HG03139 (cell line): ENCODE results near the gene CAB39.

Source experiments
- ATAC-seq: cut with Tn5 transposase; IDR thresholded peaks from one replicate; pipeline ENCODE4 v1.9.1; 2021; ENCODE audit not compliant: unreplicated experiment

The CAB39 gene

DNA sequence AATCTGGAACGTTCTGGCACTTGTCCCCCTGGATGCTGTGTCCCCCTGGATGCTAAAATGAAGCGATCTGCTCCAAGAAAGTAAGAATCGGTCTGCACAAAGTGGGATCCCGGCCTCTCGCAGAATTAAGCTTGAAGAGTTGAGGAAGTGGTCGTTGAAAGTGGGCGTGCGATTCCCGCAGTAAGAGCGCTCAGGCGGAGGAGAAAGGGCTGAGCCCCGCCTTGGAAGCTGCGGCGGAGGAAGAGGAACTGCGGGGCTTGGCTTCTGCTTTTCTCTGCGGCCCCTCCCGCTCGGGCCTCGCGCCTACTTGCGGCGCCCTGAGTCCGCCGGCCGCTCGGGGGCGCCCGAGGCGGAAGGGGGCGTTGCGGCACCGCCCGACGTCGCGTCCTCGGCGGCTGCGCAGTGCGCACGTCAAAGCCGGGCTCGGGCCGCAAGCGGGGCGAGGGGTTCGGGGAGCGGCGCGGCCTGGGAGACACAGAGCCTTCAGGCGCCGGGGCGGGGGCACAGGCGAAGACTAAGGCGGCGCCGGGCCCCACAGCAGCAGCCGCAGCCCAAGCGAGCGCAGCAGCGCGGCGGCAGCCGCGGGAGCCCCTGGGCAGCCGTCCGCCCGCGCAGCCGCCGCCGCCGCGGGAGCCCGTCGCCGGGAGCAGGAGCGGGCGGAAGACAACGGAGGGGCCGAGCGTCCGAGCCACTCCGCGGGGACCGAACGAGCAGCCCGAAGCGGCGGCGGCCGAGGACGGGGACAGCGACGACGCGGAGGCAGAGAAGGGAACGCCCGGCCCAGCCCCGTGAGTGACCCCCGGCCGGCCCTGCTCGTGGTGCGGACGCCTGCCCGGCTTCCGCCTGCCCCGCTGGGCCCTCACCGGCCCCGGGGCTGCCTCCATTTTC is at the start of gene CAB39:
TSS of gene CAB39 (plus strand) at position 400 of the 888 bp plus-strand sequence. CDS start 47,160 bp downstream, outside the sequence.
- peak; percentile 79 for ATAC-seq

DNA sequence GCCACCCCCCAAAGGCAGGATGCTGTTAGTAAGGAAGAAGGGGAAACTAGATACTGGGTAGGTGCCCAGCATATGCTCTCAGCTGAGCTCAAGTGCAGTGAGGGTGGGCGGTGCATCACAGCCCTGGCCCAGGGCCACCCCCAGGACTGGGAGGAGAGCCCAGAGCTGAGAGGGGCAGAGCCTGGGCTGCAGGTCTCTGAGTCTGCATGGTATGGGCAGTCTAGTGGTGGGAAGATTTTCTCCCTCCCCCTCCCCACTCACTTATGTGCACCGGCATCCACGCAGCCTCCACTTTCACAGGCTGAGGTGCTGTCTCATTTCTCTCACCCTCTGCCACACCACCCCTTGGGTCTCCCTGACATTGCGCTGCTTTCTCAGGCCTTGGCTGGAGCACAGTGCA is 48.5 kb upstream of the CAB39 start:
- ATAC-seq: no peak

DNA sequence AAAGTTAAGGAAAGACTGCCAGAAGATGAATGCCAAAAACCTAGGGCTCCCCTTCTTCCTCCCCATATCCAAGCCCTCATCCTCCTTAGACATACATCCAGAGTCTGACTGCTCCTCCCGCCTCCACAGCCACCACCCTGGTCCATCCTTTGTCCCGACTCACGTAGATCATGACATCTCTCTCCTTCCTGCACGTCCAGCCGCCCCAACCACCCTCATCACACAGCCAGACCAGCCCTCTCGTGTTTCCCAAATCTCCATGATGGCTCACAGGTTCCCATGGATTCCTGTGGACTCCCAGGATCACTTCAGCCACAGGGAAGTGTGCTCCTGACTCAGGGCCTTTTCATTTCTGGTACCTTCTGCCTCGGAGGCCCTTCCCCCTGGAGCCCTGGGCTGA is 47.8 kb upstream of the CAB39 start:
- no peak for ATAC-seq

DNA sequence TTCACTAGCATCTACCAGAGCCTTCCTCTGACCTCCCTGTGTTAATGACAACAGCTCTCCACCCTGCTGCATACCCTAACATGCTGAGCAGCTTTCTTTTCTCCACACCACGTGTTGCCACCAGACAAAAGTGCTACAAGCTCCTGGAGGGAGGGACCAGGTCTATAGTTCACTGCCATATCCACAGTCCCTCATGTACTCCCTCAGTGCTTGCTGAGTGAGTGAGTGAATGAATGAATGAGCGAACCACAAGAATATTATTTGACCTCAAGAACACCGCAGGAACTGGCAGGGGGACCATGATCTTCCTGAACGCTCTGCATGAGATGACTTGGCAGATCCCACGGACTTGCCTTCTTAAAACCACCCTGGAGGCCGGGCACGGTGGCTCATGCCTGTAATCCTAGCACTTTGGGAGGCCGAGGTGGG is 47.4 kb upstream of the CAB39 start:
- ATAC-seq: no peak

DNA sequence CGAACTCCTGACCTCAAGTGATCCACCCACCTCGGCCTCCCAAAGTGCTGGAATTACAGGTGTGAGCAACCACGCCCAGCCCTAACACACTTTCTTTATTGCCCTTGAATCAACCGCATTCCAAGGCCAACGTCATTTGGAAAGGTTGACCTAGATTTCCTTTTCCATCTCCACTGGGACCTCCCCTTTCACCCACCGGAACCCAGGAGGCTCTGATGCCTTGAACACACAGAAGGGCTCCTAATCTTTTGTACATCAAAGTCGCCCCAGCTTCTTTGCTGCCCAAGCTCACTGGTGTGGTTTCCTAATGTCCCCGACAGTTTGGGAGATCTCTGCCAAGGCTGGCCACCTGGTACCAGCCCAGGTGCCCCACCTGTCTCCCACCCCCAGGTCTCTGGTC is 46.2 kb upstream of the CAB39 start:
- no peak for ATAC-seq

DNA sequence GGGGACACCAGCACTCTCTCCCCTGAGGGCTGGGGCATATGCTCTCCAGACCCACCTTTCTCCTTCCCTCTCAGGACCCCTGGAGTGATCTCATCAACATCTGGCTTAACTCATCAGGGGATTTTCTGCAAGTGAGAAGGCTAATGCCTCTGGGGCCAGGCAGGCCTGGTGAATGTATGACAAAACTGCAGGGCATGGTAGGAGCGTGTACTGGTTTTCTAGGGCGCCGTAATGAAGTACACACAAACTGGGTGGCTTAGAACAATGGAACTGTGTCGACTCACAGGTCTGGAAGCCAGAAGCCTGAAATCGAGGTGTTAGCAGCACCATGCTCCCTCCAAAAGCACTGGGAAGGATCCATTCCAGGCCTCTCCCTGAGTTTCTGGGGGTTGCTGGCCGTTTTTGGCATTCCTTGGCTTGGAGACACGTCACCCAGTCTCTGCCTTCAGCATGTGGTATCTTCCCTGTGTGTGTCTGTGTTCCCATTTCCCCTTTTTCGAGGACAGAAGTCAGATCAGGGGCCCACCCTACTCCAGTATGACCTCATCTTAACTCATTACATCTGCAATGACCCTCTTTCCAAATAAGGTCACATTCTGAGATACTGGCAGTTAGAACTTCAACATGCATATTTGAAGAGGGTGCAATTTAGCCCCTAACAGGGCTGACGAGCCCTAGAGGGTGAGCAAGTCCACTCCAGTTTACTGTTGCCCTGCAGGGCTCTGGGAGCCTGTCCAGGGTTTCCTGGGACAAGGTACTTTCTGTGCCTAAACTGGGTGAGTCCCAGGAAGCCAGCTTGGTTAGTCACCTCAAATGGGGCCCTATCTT is 45.5 kb upstream of the CAB39 start:
- ATAC-seq: no peak

DNA sequence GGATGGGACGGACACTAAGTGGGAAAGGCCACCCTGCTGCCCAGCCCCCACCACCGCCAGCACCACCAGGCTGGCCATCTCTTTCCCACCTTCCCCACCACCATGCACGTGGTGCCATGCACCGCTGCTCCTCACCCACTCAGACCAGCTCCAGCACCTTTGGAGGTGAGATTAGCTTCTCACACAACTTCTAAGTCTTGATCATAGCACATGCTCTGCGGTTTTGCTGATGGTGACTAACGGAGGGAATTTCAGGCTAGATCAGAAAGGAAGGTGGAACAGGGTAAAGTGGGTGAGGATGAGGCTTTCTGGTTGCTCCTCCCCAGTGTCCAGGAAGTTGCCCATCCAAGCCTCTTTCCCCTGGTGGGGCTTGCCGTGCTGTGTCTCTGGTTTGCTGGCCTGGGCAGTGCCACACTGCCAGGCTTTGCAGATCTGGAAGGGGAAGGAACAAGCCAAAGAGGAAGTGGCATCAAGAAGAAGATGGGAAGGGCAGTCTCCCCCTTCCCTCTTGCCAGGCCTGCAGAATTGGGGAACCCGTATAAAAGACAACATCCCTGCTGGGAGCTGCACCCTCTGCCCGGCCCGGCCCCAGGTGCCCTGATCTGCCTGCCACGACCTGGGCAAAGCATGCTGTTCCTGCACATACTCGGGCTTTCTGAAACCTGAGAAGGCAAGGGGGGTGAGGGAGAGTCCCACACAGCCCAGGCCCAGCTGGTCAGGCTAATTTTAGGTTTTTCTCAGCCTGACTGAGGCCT is 44.3 kb upstream of the CAB39 start:
- ATAC-seq: peak; percentile 42

DNA sequence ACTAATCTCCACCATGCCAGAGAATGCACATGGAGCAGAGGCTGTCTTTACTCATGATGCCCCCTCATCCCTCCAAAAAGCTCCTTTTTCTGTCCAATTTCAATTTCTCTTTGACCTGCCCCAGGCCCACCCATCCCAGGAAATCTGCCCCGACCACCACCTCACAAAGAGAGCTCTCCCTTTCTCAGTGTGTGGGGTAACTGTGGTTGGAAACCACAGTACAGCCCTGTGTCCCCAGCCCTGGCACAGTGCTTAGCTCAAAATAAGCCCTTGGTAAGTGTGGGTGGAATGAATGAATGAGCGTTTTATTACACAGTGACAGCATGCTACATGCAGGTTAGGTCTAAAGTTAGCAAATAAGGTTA is 43.7 kb upstream of the CAB39 start:
- ATAC-seq: peak; percentile 13

DNA sequence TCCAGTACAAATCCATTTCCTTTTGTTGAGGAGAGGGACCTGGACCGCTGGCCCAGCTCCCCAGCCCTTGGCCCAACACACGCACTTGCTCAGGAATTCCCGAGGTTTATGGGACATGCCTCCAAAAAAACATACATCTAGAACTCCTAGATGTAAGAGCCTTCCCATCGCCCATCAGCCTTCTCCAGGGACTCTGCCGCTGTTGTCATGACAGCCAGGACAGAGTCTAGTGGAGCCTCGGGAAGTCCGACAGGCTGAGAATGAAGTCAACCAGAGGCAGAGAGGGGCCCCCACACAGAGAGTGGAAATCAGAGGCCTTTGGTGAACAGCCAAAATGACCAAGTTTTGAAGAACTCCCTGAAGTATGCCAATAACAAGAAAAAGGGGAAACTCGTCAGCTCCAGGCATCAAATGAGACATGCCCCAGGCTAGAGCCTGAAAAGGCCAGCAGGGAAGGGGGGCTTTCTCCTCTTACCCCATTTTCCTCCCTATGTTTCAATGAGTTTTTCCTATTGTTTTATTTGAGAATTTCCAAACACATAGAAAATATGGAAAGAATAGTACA is 43.2 kb upstream of the CAB39 start:
- no peak for ATAC-seq

DNA sequence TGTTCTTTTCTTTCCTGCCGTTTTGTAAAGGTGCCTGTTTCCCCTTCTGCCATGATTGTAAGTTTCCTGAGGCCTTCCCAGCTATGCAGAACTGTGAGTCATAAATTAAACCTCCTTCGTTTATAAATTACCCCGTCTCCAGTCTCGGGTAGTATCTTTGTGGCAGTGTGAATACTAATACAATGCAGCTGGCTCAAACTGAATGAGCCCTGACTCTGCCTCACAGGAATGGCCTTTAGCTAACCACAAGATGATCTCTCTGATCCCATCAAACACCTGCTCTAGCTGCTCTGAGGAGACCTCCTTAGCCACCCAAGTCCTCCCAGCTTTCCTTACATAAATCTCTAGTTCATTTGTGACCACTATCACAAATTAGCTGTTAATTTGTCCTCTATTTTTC is 41.5 kb upstream of the CAB39 start:
- no peak for ATAC-seq

DNA sequence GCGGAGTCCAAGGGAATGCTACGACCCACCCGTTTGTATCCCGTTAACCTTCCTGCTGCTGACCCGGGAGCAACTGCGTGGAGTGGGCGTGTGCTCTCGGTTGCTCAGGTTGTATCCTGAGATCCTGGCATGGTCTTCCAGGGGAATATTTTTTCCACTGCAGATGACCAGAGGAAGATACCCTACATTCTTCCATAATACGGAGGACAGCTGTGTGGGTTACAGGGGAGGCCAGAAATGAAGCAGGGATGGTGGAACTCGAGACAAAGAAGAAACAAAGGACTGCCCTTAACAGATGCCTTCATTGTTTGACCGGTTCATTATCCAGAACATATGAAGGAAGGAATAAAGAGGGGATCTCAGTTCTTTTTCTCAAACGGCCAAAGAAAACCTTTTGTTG is 39.8 kb upstream of the CAB39 start:
- no peak for ATAC-seq

DNA sequence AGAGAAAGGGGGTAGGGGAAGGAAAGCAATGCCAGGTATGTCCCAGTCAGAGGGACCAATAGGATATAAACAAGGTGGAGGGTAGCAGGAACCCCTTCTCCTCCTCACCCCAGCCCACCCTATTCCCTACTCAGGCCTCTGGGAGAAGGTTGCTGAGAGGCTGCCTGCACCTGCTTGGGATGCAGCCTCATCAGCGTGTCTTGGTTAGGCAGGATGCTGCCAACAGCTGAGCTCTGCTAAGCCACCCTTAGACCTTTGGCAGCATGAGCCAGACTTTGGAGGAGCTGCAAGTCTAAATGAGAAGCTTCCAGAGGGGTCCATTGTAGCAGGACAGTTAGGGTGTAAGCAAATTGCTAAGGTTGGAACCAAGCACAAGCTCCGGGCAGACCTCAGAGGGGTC is 38.2 kb upstream of the CAB39 start:
- ATAC-seq: no peak

DNA sequence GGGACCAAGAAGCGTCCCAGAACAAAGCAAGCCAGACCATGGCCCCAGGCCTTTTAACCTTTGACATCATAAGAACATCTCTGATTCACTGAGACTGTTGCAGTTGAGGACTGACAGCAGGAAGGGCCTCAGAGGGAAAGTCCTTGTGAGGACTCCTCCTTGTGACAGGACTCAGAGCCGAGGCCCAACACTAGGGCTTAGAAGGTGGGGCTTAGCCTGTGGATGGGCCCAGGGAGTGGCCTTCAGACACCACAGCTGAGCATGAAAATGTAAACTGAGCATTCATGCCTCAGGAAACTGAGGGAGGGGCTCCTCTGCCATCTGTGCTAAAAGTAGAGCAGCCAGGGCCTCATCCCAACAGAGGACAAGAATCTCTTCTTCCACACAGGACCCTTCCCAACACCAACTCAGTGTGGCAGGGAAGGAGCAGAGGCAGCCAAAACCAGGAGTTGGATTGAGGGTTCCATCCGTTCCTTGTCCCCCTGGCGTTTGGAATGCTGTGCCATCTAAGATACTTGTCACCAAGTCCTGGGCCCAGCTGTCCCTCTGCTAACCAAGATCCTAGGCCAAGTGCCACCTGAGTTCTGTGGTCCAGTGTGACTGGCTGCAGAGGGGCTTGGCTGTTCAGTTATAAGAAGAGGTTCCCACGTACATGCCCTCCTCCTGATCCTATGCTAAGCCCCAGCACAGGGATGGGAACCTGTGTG is 37.5 kb upstream of the CAB39 start:
- ATAC-seq: no peak

DNA sequence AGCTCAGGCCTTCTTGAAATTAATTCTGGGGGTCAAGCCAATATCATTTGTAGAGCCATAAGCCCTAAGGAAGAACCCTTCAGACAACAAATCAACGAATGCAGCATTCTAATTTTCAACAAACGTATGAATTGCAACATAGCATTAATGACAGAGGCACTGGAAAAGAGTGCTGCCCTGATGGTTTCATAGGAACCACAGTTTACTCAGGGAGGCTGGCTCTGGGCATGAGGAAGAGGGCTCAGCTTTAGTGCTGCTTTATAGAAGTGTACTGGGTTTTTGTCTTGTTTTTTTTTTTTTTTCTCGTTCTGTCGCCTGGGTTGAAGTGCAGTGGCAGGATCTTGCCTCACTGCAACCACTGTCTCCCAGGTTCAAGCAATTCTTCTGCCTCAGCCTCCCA is 36.1 kb upstream of the CAB39 start:
- ATAC-seq: no peak

DNA sequence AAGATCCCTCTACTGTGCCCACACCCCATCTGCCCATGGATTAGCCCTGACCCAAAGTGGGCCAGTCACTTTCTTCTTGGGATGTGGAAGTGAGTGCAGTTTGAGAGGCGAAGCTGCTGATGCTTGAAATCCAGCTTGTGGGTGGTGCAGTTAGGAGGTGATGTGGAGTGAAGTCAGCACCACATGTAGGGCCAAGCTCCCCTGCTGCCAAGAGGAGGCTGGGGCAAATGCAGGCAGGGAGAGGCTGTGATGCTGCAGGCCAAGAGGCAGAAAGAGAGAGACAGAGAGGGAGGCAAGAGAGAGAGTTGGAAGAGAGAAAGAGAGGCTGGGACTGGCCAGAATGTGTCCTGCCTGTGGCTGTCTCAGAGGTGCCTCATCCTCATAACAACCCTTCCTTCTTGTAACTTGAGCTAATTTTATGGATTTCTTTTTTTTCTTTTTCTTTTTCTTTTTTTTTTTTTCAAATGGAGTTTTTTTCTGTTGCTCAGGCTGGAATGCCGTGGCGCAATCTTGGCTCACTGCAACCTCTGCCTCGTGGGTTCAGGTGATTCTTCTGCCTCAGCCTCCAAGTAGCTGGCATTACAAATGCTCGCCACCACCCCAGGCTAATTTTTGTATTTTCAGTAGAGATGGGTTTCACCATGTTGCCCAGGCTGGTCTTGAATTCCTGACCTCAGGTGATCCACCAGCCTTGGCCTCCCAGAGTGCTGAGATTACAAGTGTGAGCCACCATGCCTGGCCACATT is 35.3 kb upstream of the CAB39 start:
- ATAC-seq: no peak

DNA sequence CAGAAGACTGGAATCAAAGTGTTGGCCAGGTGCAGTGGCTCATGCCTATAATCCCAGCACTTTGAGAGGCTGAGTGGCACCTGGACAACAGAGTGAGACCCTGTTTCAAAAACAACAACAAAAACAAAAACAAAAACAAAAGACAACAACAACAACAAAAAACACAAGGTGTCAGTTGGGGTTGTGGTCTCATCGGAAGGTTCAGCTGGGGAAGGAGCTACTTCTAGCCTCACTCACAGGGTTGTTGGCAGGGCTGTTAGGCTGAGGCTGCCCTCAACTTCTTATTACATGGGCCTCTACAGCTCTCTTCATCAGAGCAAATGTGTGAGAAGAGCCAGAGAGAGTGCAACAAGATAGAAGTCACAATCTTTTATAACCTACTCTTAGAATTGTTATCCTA is 34.6 kb upstream of the CAB39 start:
- ATAC-seq: no peak

DNA sequence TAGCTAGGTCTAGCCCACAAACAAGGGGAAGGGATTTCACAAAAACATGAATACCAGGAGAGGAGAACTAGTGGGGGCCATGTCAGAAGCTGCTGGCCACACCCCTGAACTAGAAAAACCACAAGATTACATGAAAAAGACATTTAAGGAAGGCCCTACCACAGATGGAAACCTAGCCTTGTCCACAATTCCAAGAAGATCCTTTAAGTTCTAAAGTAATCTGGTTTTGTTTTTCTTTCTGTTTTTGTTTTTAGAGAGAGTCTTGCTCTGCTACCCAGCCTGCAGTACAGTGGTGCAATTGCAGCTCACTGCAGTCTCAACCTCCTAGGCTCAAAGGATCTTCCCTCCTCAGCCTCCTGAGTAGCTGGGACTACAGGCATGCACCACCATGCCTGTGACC is 34.2 kb upstream of the CAB39 start:
- ATAC-seq: no peak

DNA sequence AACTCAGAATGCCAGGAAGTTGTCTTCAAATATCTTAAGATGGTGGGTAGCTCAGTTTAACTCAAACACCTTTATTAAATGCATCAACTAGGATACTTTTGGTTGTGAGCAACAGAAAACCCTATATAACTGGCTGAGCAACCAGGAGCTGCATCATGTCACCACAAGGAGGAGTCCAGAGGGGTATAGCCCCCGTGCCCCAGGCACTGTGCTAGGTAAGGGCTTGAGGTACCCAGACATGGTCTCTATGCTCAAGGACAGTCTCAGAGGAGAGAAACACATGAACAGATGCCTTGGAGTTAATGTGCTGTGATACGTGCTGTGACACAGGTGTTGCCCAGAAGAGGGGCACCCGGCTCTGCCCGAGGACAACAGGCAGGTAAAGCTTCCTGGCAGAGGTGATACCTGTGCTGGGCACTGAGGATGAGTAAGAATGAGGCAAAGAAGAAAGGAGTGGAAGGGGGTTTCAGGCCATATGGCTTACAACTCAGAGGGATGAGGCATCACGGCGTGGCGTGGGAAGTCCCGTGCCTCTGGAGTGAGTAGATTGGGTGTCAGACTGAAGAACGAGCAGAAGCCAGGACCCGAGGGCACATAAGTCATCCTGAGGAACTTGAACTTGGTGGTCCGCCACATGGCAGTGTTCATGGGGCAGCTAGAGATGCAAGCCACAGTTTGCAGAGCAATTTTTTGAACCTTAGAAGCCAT is 32.0 kb upstream of the CAB39 start:
- no peak for ATAC-seq

DNA sequence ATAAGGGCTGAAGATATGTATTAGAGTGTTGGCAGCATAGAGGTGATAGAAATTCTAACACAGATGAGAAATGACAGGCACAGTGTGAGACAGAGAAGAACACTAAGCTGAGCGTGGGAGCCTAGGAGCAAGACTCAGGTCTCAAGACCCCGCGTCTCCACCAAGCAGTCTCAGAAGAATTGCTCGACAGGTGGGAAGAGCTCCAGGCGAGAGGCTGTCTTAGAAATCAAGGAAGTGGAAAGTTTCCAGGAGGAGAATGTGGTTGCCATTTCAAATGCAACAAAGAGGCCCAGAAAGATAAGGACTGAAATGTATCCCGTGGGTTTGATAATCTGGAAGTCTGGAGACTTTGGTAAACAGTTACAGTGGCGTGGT is 31.5 kb upstream of the CAB39 start:
- no peak for ATAC-seq
